Measurements from ENCODE around the gene ATF6.

GRCh38 chr1:161803181-161803580 lies 37.1 kb downstream of the ATF6 start:
- TF ChIP-seq EZH2 (IDR thresholded peaks at IDR 0.05; ENCODE audit: low read length, missing control alignments): no peak
- TF ChIP-seq CTCF (conservative IDR thresholded peaks at IDR 0.05 in 1 of 2, IDR thresholded peaks at IDR 0.05 in 1 of 2; ENCODE audit: low read depth in 1 of 2, low read length in 2 of 2): no peak

Measured in fibroblast of lung (primary cell).